Astrocyte of the cerebellum (primary cell): ENCODE data around the gene NLGN4Y.

Source experiments
- DNase-seq: peaks from one replicate; pipeline ENCODE4 v3.0.0-alpha.2; 2011; ENCODE audit warnings: low read depth
- H3K4me3 ChIP-seq: 2 replicates; pipeline ENCODE4 v1.5.1; 2011; ENCODE audit warnings: mild to moderate bottlenecking, low read depth, low read length, moderate library complexity
- CTCF ChIP-seq: IDR thresholded peaks from 2 replicates; pipeline ENCODE4 v1.5.1; 2012; ENCODE audit warnings: low read length, low read depth, moderate library complexity, mild to moderate bottlenecking; ENCODE audit errors: missing control alignments
- in situ Hi-C: cut with HindIII; loops from 2 replicates; pipeline ENCODE4 v1.10.0; 2017; ENCODE audit warnings: low sequenced_read_pairs

NLGN4Y gene

GRCh38 chrY:14793104-14793503 lies 268.8 kb downstream of the NLGN4Y start:
- no peak for DNase-seq
- in situ Hi-C loops, result no loop called here
- TF ChIP-seq CTCF, result no peak
- no peak overlapping the region for H3K4me3 ChIP-seq

- no peak for DNase-seq
- H3K4me3 ChIP-seq, result no peak overlapping the region
- no peak for TF ChIP-seq CTCF
- in situ Hi-C loops, result no loop called here
Observed at GRCh38 chrY:14793674-14794073, 269.3 kb downstream of the NLGN4Y start.

- no peak for DNase-seq
- in situ Hi-C loops, result no loop called here
- no peak overlapping the region for H3K4me3 ChIP-seq
- no peak for TF ChIP-seq CTCF
Observed at GRCh38 chrY:14798010-14798409, 273.7 kb downstream of the NLGN4Y start.

- in situ Hi-C loops, result no loop called here
- no peak overlapping the region for H3K4me3 ChIP-seq
- no peak for TF ChIP-seq CTCF
- DNase-seq, result no peak
Observed at GRCh38 chrY:14801096-14801495, 276.8 kb downstream of the NLGN4Y start.

GRCh38 chrY:14802125-14802524 lies 277.8 kb downstream of the NLGN4Y start:
- TF ChIP-seq CTCF, result no peak
- no peak for DNase-seq
- in situ Hi-C loops, result no loop called here
- no peak overlapping the region for H3K4me3 ChIP-seq

GRCh38 chrY:14804041-14804440 lies 279.7 kb downstream of the NLGN4Y start:
- in situ Hi-C loops, result no loop called here
- DNase-seq, result no peak
- TF ChIP-seq CTCF, result no peak

GRCh38 chrY:14818452-14818851 lies 294.1 kb downstream of the NLGN4Y start:
- H3K4me3 ChIP-seq, result no peak overlapping the region
- no peak for TF ChIP-seq CTCF
- DNase-seq, result no peak
- in situ Hi-C loops, result no loop called here

More at GRCh38 chrY:14804041-14804440, 279.7 kb downstream of the NLGN4Y start:
- no peak overlapping the region for H3K4me3 ChIP-seq
